HG02870 (cell line): ENCODE data around the gene SMARCA4.

Experiments
- ATAC-seq: cut with Tn5 transposase; IDR thresholded peaks from one replicate; pipeline ENCODE4 v1.9.1; 2021; ENCODE audit warnings: mild to moderate bottlenecking, moderate library complexity; ENCODE audit not compliant: unreplicated experiment

SMARCA4 gene

GRCh38 chr19:11007385-11007784 lies 46.6 kb downstream of the SMARCA4 start:
- no peak for ATAC-seq

DNA sequence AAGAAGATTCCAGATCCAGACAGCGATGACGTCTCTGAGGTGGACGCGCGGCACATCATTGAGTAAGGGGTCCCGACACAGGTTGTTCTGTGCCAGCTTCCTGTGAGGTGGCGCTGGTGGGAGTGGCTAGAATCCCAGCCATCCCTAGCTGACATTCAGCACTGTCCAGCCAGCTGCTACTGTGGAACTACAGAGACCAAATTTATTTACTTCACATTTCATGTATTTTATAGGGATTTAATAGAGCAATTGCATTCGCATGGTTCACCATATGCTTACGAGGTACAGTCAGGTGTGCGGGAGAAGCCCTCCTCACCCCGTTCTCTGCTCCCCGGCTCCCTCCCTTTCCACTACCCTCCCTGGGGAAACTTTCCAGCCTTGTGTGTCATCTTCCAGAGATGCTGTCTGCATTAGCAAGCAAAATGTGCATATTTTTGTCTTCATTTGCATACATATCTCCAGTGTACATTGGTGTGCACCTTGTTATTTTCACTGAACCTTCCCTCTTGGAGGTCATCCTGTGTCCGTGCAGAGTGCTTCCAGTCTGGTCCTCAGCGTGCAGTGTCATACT lies 47.2 kb downstream of the SMARCA4 start:
- no peak for ATAC-seq

DNA sequence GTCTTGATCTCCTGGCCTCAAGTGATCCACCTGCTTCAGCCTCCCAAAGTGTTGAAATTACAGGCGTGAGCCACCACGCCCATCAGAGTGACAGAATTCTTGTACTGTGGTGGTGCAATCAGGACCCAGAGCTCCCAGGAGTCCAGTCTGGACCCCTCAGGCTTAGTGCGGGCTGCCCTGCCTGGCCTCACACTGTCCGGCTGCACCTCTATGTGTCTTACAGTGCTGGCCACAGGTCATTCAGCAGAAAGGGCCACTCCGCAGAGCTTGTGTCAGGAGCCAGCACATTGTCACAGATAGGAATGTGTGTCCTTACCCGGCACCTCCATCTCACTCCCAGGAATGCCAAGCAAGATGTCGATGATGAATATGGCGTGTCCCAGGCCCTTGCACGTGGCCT lies 49.2 kb downstream of the SMARCA4 start:
- no peak for ATAC-seq

GRCh38 chr19:11012507-11012906 lies 51.7 kb downstream of the SMARCA4 start:
- ATAC-seq = no peak

DNA sequence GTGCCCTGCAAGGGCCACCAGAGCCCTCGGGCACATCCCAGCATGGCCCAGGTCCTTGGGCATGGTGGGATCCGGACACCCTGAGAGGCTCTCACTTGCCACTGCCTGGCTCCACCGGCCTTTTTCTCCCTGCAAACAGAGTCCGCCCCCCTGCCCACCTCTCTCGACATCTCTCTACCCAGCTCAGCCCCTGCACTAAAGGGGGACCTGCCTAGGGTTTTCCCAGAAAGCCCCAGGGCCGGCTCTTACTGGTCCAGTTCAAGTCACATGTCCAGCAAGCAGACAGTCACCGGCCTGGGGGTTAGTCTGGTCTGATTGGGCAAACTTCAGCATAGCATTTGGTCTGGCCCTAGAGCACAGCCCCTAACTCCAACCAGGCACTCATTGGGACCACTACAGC lies 52.9 kb downstream of the SMARCA4 start:
- no peak for ATAC-seq

DNA sequence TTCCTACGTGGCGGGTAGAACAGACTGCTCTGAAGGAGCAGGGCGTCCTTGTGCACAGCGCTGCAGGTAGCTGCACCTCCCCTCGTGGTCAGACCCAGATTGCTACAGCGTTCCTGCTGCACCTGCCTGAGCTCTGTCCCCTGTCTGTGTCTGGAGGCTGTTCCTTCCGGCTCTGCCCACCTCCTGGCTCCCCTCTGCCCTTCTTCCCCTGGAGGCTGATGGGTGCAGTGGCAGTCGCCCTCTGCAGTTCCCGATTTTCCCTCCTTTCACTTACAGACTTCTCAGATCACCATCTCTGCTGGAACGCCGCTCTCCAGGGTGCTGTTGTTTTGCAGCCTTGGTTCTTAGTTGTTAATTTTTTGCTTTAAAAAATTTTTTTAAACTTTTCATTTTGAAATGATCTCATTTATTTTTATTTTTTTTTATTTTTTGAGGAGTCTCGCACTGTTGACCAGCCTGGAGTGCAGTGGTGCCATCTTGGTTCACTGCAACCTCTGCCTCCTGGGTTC lies 53.6 kb downstream of the SMARCA4 start:
- no peak for ATAC-seq

DNA sequence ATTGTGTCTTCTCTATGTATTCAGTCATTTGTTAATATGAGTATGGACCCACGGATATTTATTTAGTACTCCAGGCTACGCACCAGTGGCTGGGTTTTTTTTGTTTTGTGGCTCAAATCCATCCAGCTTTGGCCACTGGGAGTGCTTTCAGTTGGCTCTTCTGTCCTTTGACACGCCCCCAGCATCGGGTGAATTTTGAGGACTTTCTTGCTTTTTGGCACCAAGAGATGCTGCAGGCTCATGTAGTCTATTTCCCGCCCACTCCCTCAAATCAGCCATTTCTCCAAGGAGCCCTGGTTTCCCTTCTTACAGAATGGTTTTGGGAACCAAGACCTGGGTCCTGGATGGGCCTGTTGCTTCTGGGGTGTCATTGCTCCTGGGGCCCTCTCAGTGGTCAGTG lies 55.8 kb downstream of the SMARCA4 start:
- no peak for ATAC-seq

DNA sequence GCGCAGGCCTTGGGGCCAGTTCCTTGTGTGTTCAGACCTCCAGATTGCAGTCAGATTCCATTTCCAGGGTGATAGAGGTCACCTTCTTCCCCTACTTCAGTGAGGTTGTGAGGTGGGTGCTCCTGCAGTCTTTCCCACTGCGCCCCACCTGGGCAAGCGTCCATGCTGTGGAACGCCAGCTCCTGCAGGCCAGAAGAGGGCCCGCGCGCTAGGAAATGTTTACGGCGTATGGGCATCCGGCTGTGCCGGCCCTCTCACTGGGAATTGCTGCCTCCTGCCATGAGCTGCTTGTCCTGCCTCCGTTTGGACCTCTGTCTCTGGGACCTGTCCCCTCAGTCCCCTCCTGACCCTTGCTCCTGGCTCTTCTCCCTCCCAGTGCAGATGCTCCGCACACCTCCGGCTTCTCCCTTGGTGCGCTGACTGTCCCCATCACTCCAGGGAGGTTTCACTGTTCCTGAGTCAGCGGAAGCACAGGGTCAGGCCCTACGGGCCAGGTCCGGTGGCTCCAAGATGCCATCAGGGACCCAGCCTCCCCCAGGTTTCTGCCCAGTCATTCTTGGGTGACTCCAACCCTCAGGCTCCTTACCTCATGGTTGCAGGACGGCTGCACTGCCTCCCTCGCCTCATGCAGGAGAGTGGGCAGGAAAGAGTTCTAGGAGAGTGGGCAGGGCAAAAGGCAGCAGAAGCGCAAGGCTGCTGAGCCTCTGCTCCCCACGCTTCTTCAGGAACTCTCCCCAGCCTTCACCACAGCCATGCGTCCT lies 56.6 kb downstream of the SMARCA4 start:
- ATAC-seq = no peak

DNA sequence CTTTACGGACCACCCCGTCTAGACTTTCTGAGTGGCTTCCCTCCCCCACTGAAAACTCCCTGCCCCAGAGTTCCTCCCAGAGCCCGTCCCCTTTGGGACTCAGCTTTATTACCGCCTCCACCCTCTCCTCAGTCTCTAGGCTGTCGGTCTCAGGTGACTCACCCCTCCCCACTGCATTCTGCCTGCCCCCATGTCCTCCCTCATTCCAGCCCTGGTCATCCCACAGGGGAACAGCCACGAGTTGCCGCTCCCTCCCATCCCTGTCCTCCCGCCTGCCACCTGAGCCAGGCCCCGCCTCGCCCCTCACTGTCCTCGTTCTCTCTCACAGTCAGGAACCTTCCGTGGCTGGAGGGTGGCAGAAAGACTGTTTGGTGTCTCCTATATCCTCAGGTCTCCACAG lies 57.3 kb downstream of the SMARCA4 start:
- ATAC-seq = no peak

- ATAC-seq = no peak
These were observed 57.9 kb downstream of the SMARCA4 start for GRCh38 chr19:11018763-11019162.

DNA sequence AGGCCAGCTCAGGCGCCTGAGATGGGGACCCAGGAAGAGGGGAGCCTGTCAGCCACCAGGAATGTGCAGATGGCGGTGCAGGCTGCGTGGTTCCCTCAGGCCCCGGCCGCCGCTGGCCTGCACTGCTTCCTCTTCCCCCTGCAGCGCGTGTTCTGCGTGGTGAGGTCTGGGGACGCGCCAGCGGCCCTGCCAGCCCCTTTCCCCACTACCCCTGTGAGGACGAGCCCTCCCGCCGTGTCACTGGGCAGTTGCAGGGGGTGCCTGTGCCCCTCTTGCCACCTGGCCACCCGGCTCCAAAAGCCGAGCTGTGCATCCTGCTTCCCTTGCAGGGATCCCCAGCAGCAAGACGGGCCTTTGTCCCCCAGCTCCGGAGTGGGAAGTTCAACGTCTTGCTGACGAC lies 58.4 kb downstream of the SMARCA4 start:
- no peak for ATAC-seq

- no peak for ATAC-seq
These were observed 59.0 kb downstream of the SMARCA4 start for GRCh38 chr19:11019824-11020223.

DNA sequence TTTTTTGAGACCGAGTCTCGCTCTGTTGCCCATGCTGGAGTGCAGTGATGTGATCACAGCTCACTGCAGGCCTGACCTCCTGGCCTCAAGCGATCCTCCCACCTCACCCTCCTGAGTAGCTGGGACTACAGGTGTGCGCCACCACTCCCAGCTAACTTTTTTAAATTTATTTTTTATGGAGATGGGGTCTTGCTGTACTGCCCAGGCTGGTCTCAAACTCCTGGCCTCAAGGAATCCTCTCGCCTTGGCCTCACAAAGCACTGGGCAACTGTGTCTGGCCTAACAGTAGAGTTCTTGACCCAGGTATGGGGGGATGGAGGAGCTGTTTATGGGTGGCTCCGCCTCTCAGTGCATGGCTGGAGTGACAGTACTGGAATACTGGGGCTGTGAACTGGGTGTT lies 59.6 kb downstream of the SMARCA4 start:
- no peak for ATAC-seq

- no peak for ATAC-seq
These were observed 60.3 kb downstream of the SMARCA4 start for GRCh38 chr19:11020982-11021759.

GRCh38 chr19:11021760-11022144 lies 60.9 kb downstream of the SMARCA4 start:
- ATAC-seq = no peak

- no peak for ATAC-seq
These were observed 62.2 kb downstream of the SMARCA4 start for GRCh38 chr19:11023016-11023415.

DNA sequence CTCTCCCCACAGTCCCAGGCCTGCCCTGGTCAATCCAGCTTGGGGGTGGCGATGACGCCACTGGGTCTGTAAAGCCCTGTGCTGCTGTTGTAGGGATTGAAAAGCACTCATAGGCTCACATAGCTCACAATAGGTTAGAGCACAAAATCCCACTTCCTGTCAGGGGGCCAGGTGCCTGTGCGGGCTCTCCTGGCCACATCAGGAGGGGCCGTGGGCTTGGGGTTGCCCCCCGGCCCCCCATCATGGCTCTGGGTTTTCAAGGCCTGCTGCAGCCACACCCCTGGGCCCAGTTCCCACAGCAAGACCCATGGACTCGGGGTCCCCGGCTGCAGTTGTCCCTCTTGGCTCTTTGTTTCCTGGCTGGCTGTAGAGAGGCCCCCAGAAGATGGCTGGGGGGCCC lies 62.9 kb downstream of the SMARCA4 start:
- ATAC-seq = no peak

DNA sequence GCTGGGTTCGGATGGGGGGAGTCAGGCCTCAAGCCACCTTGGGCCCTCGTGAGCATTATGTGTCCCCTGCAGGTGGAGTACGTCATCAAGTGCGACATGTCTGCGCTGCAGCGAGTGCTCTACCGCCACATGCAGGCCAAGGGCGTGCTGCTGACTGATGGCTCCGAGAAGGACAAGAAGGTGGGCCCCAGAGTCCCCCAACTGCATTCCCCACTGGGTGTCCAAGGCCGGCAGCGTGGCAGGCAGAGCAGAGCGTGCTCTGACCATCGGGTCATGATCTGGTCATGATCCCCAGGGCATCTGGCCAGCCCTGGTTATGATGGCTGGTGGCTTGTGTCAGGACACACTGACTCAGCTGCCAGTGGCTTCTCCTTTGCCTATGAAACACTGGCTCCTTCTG lies 63.4 kb downstream of the SMARCA4 start:
- ATAC-seq = no peak

DNA sequence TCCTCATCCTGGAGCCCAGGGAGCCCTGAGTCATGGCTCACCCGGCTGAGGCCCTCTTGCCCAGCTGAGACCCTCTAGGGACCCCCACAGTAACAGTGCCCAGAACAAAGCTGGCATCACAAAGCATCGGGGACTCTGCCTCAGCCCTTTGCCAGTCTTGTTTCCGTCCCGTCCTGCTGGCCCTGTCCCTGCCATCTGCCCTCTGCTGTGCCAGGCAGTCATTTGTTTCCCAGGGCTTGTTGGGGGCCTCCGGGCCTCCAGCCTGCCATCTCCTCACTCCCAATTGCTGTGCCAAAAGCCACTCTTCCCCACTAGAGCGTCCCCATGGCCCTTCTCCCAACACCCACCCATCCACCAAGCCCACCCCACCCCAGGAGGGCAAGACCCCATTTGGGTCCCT lies 64.2 kb downstream of the SMARCA4 start:
- no peak for ATAC-seq

DNA sequence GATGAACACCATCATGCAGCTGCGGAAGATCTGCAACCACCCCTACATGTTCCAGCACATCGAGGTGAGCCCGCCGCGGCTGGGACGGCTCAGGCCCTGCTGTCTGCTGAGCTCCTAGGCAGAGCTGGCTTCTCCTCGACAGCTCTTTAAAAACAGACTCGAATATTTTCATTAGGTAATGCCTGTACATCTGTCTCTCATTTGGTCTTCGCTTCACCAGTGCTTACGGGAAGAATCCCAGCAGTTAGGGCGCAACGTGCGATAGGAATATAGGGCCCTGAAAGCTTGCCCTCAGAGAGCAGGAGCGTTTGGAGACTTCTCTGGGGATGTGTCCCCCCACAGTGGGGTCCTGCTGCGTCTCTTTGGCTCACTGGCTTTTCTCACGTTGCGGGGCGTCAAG lies 64.6 kb downstream of the SMARCA4 start:
- ATAC-seq = no peak

- no peak for ATAC-seq
These were observed 65.2 kb downstream of the SMARCA4 start for GRCh38 chr19:11025997-11026396.

DNA sequence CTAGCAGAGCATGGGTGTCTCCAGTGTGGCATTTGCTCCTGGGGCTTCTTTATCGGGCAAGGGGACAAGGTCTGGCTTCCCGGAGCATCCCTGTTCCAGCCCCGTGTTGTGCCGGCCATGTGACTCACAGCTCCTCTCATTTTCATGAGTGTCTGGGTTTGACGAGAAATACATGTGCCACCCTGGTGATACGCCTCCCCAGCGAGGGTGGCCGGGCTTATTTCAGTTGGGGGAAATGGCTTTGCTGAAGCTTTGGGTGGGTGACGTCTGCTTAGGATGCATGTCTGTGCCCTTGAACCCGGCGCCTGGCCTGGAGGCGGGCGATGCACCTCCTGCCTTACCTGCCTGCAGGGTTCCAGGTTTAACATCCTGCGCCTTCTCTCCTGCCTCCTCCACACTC lies 66.6 kb downstream of the SMARCA4 start:
- no peak for ATAC-seq
